ENCODE measurements around the gene NOL4. TPM values are rescaled to one million over a fixed set of nuclear protein-coding genes. Genes with fewer than 3 reads are reported as not detected.

Gene NOL4
- polyA plus RNA-seq, 1 donor from 2014 or later, result 61.0 TPM

DNA sequence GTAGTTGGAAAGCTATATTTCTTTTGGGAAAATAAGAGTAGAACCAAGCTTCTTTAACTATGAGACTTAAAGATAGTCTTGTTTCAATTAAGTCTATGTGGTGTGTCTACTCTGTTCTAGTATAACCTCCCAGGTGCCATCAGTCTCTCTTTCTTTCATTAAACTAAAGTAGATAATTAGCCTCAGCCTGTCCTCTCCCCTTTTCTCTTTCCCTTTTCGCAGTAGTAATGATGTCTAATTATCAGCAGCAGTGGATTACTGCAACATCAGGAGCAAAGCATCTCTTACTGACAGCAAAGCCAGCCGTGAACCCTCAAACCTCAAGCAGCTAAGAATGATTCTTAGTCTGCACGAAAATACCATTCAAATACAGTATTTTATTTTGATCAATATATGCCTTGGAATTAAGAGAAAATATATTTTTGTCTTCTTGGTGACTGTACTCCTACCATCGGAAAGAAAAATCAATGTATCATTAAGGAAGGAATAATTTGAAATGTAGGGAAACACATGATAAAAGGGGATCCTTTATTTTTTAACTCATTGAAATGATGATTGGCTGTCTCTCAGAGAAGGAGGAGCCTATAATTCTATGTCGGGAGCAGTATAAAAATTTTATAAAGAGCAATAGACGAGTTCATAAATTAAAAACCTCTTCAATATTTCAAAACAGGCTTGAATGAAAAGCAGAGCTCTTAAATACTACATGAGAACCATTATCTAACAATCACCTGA, 4.5 kb downstream of the NOL4 start:
- H3K9me3 ChIP-seq (ENCODE audit: low read length), result no peaks in the 10 kb centered on the region
- H3K27ac ChIP-seq (ENCODE audit: low read length), result peak overlapping the region; percentile 4
- H3K4me3 ChIP-seq (ENCODE audit: low read length), result peak overlapping the region; percentile 83
- H3K9me2 ChIP-seq (ENCODE audit: insufficient read depth, low read length), result no peaks in the 10 kb centered on the region
- no peak for TF ChIP-seq CTCF (IDR thresholded peaks at IDR 0.05; ENCODE audit: poor library complexity, severe bottlenecking)
- no peak for TF ChIP-seq EP300 (conservative IDR thresholded peaks at IDR 0.05; ENCODE audit: poor library complexity, severe bottlenecking)
- no peak for TF ChIP-seq SMC3 (conservative IDR thresholded peaks at IDR 0.05; ENCODE audit: poor library complexity)
- no peak for TF ChIP-seq MXI1 (conservative IDR thresholded peaks at IDR 0.05; ENCODE audit: poor library complexity, severe bottlenecking)
- no peak for TF ChIP-seq EZH2 (IDR thresholded peaks at IDR 0.05; ENCODE audit: borderline replicate concordance, insufficient read depth, low read length, poor library complexity, severe bottlenecking)
- TF ChIP-seq POLR2AphosphoS5 (IDR thresholded peaks at IDR 0.05), result no peak
- H3K36me3 ChIP-seq (ENCODE audit: insufficient read depth, low read length), result no peaks in the 10 kb centered on the region
- H3K79me2 ChIP-seq (replicated peaks; ENCODE audit: insufficient read depth, low read length), result peaks cover 61% of the 10 kb centered on the region
- peak overlapping the region; percentile 82 for H3K4me2 ChIP-seq (ENCODE audit: low read length)
- H3F3A ChIP-seq (ENCODE audit: insufficient read depth, low read length, poor library complexity, severe bottlenecking), result no peaks in the 10 kb centered on the region
- H3K9ac ChIP-seq (ENCODE audit: low read length), result peak overlapping the region; percentile 88
- H4K20me1 ChIP-seq (ENCODE audit: insufficient read depth), result no peaks in the 10 kb centered on the region
- no peak overlapping the region for H2AFZ ChIP-seq (ENCODE audit: low read depth, low read length)
- no peaks in the 10 kb centered on the region for H3K27me3 ChIP-seq (ENCODE audit: insufficient read depth, low read depth, low read length)

GRCh38 chr18:34219651-34220050, 5.1 kb downstream of the NOL4 start:
- Histone ChIP-seq H3K27ac (ENCODE audit: low read length) (no peak overlapping the region), H3K9me3 (ENCODE audit: low read length) (no peaks in the 10 kb centered on the region), H2AFZ (ENCODE audit: low read depth, low read length) (no peak overlapping the region), H3K9ac (ENCODE audit: low read length) (no peak overlapping the region), H3K9me2 (ENCODE audit: insufficient read depth, low read length) (no peaks in the 10 kb centered on the region), H4K20me1 (ENCODE audit: insufficient read depth) (no peaks in the 10 kb centered on the region), H3K79me2 (replicated peaks; ENCODE audit: insufficient read depth, low read length) (peaks cover 64% of the 10 kb centered on the region), H3F3A (ENCODE audit: insufficient read depth, low read length, poor library complexity, severe bottlenecking) (no peaks in the 10 kb centered on the region), H3K27me3 (ENCODE audit: insufficient read depth, low read depth, low read length) (no peaks in the 10 kb centered on the region), H3K36me3 (ENCODE audit: insufficient read depth, low read length) (no peaks in the 10 kb centered on the region), H3K4me2 (ENCODE audit: low read length) (peak overlapping the region; percentile 29), H3K4me3 (ENCODE audit: low read length) (peak overlapping the region; percentile 83)
- TF ChIP-seq, protein P1, sequence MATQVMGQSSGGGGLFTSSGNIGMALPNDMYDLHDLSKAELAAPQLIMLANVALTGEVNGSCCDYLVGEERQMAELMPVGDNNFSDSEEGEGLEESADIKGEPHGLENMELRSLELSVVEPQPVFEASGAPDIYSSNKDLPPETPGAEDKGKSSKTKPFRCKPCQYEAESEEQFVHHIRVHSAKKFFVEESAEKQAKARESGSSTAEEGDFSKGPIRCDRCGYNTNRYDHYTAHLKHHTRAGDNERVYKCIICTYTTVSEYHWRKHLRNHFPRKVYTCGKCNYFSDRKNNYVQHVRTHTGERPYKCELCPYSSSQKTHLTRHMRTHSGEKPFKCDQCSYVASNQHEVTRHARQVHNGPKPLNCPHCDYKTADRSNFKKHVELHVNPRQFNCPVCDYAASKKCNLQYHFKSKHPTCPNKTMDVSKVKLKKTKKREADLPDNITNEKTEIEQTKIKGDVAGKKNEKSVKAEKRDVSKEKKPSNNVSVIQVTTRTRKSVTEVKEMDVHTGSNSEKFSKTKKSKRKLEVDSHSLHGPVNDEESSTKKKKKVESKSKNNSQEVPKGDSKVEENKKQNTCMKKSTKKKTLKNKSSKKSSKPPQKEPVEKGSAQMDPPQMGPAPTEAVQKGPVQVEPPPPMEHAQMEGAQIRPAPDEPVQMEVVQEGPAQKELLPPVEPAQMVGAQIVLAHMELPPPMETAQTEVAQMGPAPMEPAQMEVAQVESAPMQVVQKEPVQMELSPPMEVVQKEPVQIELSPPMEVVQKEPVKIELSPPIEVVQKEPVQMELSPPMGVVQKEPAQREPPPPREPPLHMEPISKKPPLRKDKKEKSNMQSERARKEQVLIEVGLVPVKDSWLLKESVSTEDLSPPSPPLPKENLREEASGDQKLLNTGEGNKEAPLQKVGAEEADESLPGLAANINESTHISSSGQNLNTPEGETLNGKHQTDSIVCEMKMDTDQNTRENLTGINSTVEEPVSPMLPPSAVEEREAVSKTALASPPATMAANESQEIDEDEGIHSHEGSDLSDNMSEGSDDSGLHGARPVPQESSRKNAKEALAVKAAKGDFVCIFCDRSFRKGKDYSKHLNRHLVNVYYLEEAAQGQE (IDR thresholded peaks at IDR 0.05; ENCODE audit: borderline replicate concordance), result no peak
- TF ChIP-seq CTCF (IDR thresholded peaks at IDR 0.05; ENCODE audit: poor library complexity, severe bottlenecking) (no peak), EP300 (conservative IDR thresholded peaks at IDR 0.05; ENCODE audit: poor library complexity, severe bottlenecking) (no peak), RAD21 (conservative IDR thresholded peaks at IDR 0.05) (no peak), MXI1 (conservative IDR thresholded peaks at IDR 0.05; ENCODE audit: poor library complexity, severe bottlenecking) (no peak), POLR2AphosphoS5 (IDR thresholded peaks at IDR 0.05) (no peak), EZH2 (IDR thresholded peaks at IDR 0.05; ENCODE audit: borderline replicate concordance, insufficient read depth, low read length, poor library complexity, severe bottlenecking) (no peak), SMC3 (conservative IDR thresholded peaks at IDR 0.05; ENCODE audit: poor library complexity) (no peak), TAF1 (IDR thresholded peaks at IDR 0.05; ENCODE audit: low read depth) (no peak)

All from neural cell (in vitro differentiated cells).